ENCODE data around the gene CD9. TPM values are rescaled to one million over a fixed set of nuclear protein-coding genes. Genes with fewer than 3 reads are reported as not detected.

Gene CD9
- total and polyA plus RNA-seq, 2 donors (not counting 3 experiments of a cell fraction or from before 2014, with no cell fraction given), result 379 to 1,225 TPM

- TF ChIP-seq, protein P1, sequence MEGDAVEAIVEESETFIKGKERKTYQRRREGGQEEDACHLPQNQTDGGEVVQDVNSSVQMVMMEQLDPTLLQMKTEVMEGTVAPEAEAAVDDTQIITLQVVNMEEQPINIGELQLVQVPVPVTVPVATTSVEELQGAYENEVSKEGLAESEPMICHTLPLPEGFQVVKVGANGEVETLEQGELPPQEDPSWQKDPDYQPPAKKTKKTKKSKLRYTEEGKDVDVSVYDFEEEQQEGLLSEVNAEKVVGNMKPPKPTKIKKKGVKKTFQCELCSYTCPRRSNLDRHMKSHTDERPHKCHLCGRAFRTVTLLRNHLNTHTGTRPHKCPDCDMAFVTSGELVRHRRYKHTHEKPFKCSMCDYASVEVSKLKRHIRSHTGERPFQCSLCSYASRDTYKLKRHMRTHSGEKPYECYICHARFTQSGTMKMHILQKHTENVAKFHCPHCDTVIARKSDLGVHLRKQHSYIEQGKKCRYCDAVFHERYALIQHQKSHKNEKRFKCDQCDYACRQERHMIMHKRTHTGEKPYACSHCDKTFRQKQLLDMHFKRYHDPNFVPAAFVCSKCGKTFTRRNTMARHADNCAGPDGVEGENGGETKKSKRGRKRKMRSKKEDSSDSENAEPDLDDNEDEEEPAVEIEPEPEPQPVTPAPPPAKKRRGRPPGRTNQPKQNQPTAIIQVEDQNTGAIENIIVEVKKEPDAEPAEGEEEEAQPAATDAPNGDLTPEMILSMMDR (IDR thresholded peaks at IDR 0.05; ENCODE audit: extremely low read depth in 1 of 2, insufficient read depth in 1 of 2, low read depth in 1 of 2, low read length in 2 of 2), result no peak
- TF ChIP-seq POLR2AphosphoS5 (IDR thresholded peaks at IDR 0.05; ENCODE audit: insufficient read depth, low read depth, low read length), result no peak
- no peak for TF ChIP-seq GATA2 (IDR thresholded peaks at IDR 0.05; ENCODE audit: insufficient read depth, insufficient read length, low read depth, low read length)
- TF ChIP-seq FOS (IDR thresholded peaks at IDR 0.05; ENCODE audit: borderline replicate concordance, insufficient read depth, low read length), result no peak
- no peak for TF ChIP-seq EZH2 (IDR thresholded peaks at IDR 0.05; ENCODE audit: borderline replicate concordance, low read depth, low read length, severe bottlenecking)
- Histone ChIP-seq H4K20me1 (replicated peaks; ENCODE audit: control insufficient read depth, extremely low read depth, insufficient read depth, low read length) (no peaks in the 10 kb centered on the region), H3K36me3 (ENCODE audit: control insufficient read depth in 2 of 2, extremely low read depth in 1 of 2, insufficient read depth in 2 of 2, low read length in 2 of 2) (peaks cover 0 to 7% of the 10 kb centered on the region in 2 experiments), H3K4me3 (replicated peaks in 1 of 3; ENCODE audit: insufficient read depth in 1 of 3, low read depth in 1 of 3, low read length in 3 of 3) (no peak overlapping the region), H2AFZ (ENCODE audit: low read depth, low read length) (no peak overlapping the region), H3K9me3 (replicated peaks; ENCODE audit: control insufficient read depth, insufficient read depth, low read length) (no peaks in the 10 kb centered on the region), H3K79me2 (ENCODE audit: control insufficient read depth, insufficient read depth, low read length) (peaks cover 99% of the 10 kb centered on the region), H3K9ac (replicated peaks; ENCODE audit: extremely low read depth, insufficient read depth, low read length) (peak overlapping the region; percentile 3), H3K4me1 (ENCODE audit: control insufficient read depth, extremely low read depth, insufficient read depth, low read length) (peaks cover 48% of the 10 kb centered on the region), H3K4me2 (ENCODE audit: insufficient read depth, low read length) (peak overlapping the region; percentile 14), H3K9me1 (replicated peaks; ENCODE audit: control insufficient read depth, extremely low read depth, insufficient read depth, low read length) (no peaks in the 10 kb centered on the region), H3K27ac (ENCODE audit: insufficient read depth, low read depth, low read length) (peak overlapping the region; percentile 85), H3K27me3 (ENCODE audit: control insufficient read depth in 2 of 2, insufficient read depth in 2 of 2, low read length in 2 of 2) (no peaks in the 10 kb centered on the region)
- FAIRE-seq (no peak), DNase-seq (ENCODE audit: low read depth, low spot score) (no peak)
- CTCF ChIA-PET, result interaction anchor here (0.9 to 2.9 kb wide), 7 partner anchors 8 to 79 kb away, joined by 3 to 25 read pairs (median 11); no protein-coding TSS in a partner anchor
- dilution Hi-C loops (cut with MboI; ENCODE audit: extremely low pct_ligation_motif_present, low sequenced_read_pairs) (no loop called here), intact Hi-C loops (cut with micrococcal nuclease) (loop anchor here (2.0 kb wide), 1 partner anchor 17 kb away; no protein-coding TSS in a partner anchor)
- BruUV-seq (replicated peaks), result no TSS peak
- POLR2A ChIA-PET, result no interaction called here
Measured at GRCh38 chr12:6205761-6206160, 5.6 kb downstream of the CD9 start.
